ENCODE results near the gene AGAP1. TPM values are rescaled to one million over a fixed set of nuclear protein-coding genes. Genes with fewer than 3 reads are reported as not detected.
"Not testable (repeated sequence)": the region's sequence is repeated elsewhere in the genome, so short reads cannot be mapped to it uniquely, and the experiment has no call there.

Gene AGAP1
- total RNA-seq, 1 donor from 2014 or later = 3.8 TPM

GRCh38 chr2:236085647-236086046 is 591.8 kb downstream of the AGAP1 start:
- Mint-ChIP-seq H3K9me3 (no peaks in the 10 kb centered on the region), H3K4me3 (no peak overlapping the region)
- intact Hi-C loops (cut with micrococcal nuclease) = no loop called here

DNA sequence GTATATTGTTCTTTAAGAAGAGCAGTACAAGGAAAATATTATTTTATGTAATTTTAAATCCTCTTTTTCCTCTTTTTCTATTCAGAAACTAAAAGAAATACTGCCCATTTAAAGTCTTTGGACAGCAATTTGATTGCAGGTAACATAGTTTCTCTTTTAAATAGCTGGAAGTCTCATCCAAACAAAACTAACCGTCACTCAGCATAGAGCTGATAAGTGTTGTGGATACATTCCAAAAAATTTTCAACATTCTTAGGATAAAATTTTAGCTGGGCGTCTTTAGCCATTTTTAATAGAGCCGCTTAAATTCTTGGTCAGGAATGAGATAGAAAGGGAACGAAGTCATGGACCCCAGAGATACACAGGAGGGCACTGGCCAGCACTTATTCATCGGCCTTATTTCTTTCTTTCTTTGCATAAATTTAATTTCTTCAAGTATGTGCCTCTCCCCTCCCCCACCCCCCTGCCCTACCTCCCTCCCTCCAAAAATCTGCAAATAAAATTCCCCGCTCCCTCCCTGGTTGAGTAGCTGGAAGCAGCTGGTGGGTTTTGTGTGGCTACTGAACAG is 592.6 kb downstream of the AGAP1 start:
- H3K36me3 Mint-ChIP-seq (ENCODE audit: low read depth) = no peaks in the 10 kb centered on the region
- no peak overlapping the region for H3K4me3 Mint-ChIP-seq
- H3K9me3 Mint-ChIP-seq = no peaks in the 10 kb centered on the region
- intact Hi-C loops (cut with micrococcal nuclease) = no loop called here
- H3K27me3 Mint-ChIP-seq = no peaks in the 10 kb centered on the region
- no peaks in the 10 kb centered on the region for H3K4me1 Mint-ChIP-seq
- H3K27ac Mint-ChIP-seq = no peak overlapping the region
- DNase-seq = no peak

More at GRCh38 chr2:236085647-236086046, 591.8 kb downstream of the AGAP1 start:
- no peak for DNase-seq
- no peak overlapping the region for H3K27ac Mint-ChIP-seq
- no peaks in the 10 kb centered on the region for H3K27me3 Mint-ChIP-seq
- H3K4me1 Mint-ChIP-seq = no peaks in the 10 kb centered on the region
- no peaks in the 10 kb centered on the region for H3K36me3 Mint-ChIP-seq (ENCODE audit: low read depth)

DNA sequence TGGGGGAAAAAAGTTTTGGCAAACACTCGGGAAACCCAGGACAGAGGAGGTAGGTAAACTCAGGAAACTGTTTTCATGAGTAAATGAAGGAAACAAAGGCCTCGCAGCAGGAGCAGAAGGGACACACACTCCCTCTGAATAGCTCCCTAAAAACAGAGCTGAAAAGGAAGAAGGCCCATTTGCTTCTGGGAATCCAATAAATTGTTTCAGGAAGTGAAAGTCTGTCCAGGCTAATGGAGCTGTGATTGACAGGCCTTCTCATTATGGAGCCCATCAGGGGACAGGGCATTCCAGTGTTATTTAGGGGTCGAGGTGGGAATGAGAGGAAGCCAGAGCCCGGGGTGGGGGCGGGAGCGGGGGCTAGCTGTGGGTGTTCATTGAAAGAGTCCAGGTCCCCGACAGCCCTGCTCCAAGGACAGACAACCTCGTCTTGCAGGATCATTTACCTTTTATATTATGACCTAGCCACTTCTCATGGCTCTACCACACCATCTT is 593.2 kb downstream of the AGAP1 start:
- DNase-seq = no peak
- Mint-ChIP-seq H3K9me3 (no peaks in the 10 kb centered on the region), H3K36me3 (ENCODE audit: low read depth) (no peaks in the 10 kb centered on the region), H3K4me3 (no peak overlapping the region), H3K27ac (no peak overlapping the region), H3K4me1 (no peaks in the 10 kb centered on the region), H3K27me3 (no peaks in the 10 kb centered on the region)
- intact Hi-C loops (cut with micrococcal nuclease) = no loop called here

DNA sequence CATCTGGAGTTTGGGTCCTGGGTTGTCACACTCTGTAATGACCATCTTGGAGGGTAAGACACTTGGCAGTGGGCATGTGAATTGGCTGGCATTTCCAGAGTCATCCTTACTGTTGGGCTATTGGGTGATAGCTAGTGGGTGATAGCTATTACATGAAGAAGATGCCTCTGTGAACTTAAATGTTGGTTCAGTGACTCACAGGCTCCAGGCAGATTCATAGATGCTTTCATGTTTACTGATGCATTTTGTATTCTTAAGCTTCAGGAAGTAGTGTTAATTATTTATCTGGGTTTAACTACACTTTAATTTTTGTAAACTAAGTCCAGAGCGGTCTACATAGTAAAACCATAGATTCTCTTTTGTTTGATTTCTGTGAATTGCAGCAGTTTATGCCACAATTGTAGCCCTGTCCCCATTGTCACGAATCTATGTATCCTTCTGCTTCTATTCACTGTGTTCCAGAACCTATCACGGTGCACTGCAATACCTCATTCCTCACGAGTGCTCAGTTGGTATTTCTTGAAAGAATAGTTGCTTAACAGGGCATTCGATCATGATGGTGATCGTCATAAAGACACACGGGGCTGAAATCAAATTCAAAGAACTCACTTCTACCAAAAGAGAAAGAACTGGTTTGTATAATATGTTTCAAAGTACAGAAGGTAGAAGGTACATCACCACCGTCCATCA is 594.7 kb downstream of the AGAP1 start:
- Mint-ChIP-seq H3K9me3 (no peaks in the 10 kb centered on the region), H3K4me3 (no peak overlapping the region), H3K36me3 (ENCODE audit: low read depth) (no peaks in the 10 kb centered on the region), H3K4me1 (no peaks in the 10 kb centered on the region), H3K27ac (no peak overlapping the region), H3K27me3 (no peaks in the 10 kb centered on the region)
- no peak for DNase-seq
- intact Hi-C loops (cut with micrococcal nuclease) = no loop called here

GRCh38 chr2:236089271-236090026 is 595.6 kb downstream of the AGAP1 start:
- Mint-ChIP-seq H3K4me1 (no peaks in the 10 kb centered on the region), H3K4me3 (no peak overlapping the region), H3K27me3 (no peaks in the 10 kb centered on the region), H3K27ac (no peak overlapping the region), H3K9me3 (no peaks in the 10 kb centered on the region), H3K36me3 (ENCODE audit: low read depth) (no peaks in the 10 kb centered on the region)
- no peak for DNase-seq
- intact Hi-C loops (cut with micrococcal nuclease) = no loop called here

DNA sequence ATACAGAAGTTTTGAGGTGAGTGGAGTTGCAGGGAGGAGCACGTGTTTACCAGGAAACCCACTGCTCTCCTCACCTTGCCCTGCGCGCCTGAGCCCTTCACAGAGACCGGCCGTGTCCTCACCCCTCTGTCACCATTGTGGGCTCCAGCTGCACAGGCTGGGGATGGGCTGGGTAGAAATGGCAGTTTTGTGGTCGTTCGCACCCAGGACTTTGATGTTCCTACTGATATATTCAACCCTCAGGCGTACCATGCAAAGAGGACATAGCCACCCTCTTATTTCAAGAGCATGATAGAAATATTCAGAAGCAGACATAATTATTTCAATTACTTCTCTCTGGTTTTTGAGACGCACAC is 596.2 kb downstream of the AGAP1 start:
- Mint-ChIP-seq H3K36me3 (ENCODE audit: low read depth) (no peaks in the 10 kb centered on the region), H3K27me3 (no peaks in the 10 kb centered on the region), H3K9me3 (no peaks in the 10 kb centered on the region), H3K4me3 (no peak overlapping the region), H3K4me1 (no peaks in the 10 kb centered on the region), H3K27ac (no peak overlapping the region)
- DNase-seq = no peak
- intact Hi-C loops (cut with micrococcal nuclease) = no loop called here

- H3K27ac Mint-ChIP-seq; intact Hi-C loops (cut with micrococcal nuclease); H3K4me1 Mint-ChIP-seq; H3K36me3 Mint-ChIP-seq (ENCODE audit: low read depth); H3K4me3 Mint-ChIP-seq; H3K27me3 Mint-ChIP-seq; H3K9me3 Mint-ChIP-seq; DNase-seq: not testable (repeated sequence)
Observed at GRCh38 chr2:236090826-236091225, 597.0 kb downstream of the AGAP1 start.

DNA sequence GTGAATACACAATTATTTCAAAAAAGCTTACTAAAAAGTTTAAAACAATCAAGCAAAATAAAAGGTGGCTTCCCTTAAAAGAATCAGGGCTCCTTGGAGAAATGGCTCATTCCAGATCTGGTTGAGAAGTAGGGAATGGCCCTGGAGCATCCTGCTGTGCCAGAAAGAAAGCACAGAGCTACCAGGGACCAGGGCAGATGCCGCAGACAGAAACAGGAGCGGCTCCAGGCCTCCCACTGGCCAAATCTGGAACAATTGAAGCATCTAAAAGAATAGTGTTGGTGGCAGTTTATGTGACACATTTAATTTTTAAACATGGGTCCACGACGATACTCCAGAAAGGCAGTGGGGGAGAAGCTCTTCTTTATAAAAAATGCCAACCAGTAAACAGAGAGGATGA is 598.9 kb downstream of the AGAP1 start:
- H3K27ac Mint-ChIP-seq = no peak overlapping the region
- intact Hi-C loops (cut with micrococcal nuclease) = no loop called here

DNA sequence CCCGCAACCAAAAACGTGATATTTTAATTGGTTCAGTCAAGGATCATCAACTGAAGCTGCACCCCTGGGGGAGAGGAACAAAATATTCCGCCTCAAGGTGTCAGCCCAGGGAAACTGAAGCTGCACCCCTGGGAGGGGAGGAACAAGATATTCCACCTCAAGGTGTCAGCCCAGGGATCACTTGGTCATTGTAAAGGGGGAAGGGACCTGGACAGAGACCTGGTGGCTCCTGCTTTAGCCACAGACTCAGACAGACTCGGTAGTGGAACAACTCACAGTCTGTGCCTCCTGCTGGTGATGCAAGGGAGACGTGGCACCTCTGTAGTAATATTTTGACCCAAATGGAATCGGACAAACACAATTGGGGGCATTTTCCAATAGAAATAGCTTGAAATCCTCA is 599.3 kb downstream of the AGAP1 start:
- intact Hi-C loops (cut with micrococcal nuclease) = no loop called here
- no peaks in the 10 kb centered on the region for H3K27me3 Mint-ChIP-seq
- no peaks in the 10 kb centered on the region for H3K4me1 Mint-ChIP-seq
- no peak overlapping the region for H3K4me3 Mint-ChIP-seq
- DNase-seq = no peak
- H3K9me3 Mint-ChIP-seq = no peaks in the 10 kb centered on the region
- H3K36me3 Mint-ChIP-seq (ENCODE audit: low read depth) = no peaks in the 10 kb centered on the region
- no peak overlapping the region for H3K27ac Mint-ChIP-seq

More for the DNA sequence above, 598.9 kb downstream of the AGAP1 start:
- H3K4me3 Mint-ChIP-seq = no peak overlapping the region
- no peaks in the 10 kb centered on the region for H3K4me1 Mint-ChIP-seq
- H3K36me3 Mint-ChIP-seq (ENCODE audit: low read depth) = no peaks in the 10 kb centered on the region
- no peak for DNase-seq
- no peaks in the 10 kb centered on the region for H3K9me3 Mint-ChIP-seq
- no peaks in the 10 kb centered on the region for H3K27me3 Mint-ChIP-seq

DNA sequence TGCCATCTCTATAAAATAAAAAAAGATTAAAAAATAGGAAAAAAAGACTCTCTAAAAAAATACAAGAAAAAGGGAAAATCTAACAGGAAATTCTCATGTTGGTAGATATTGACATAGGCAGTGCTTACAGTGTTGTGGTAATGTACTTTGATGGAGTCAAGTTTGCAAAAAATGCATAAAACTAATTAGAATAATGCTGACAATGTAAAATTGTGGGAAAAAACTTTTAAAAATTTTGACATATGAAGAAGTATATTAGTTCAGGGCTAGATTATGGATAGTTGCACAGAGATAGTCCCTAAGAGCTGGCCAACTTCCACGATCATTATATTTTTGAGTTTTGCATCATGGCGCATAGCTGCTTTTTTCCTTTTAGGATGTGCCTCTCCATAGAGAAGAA is 601.7 kb downstream of the AGAP1 start:
- Mint-ChIP-seq H3K4me3 (no peak overlapping the region), H3K36me3 (ENCODE audit: low read depth) (no peaks in the 10 kb centered on the region), H3K4me1 (no peaks in the 10 kb centered on the region), H3K9me3 (no peaks in the 10 kb centered on the region), H3K27ac (no peak overlapping the region), H3K27me3 (no peaks in the 10 kb centered on the region)
- DNase-seq = no peak
- intact Hi-C loops (cut with micrococcal nuclease) = no loop called here

DNA sequence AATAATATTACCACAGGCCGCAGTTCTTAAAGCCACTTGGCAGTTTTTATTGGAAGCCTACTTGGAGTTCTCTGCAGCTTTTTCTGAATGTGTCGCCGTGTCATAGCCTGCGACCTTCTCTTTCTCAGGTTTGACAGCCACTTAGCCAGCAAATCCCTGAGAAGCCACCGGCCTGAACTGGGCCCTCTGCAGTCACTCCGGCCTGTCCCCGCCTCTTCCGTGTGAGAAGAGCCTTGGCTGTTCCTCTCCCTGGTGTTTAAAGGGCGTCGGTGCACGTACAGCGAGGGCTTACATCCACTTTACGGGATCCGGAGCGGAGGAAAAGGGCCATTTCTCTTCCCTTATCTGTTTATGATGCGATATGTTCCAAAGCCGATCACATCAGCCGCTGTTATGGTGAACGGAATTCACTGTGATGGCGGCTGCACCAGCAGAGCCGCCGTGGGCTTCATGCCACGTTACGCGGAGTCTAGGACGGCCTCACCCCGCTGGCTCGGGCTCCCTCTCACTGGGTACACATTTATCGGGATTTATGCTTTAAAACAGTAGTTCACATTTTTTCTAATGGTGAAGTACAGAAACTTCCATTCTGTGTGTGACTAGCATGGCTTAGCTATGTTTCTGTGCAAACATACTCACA is 607.6 kb downstream of the AGAP1 start:
- no peaks in the 10 kb centered on the region for H3K27me3 Mint-ChIP-seq
- no peak for DNase-seq
- no peaks in the 10 kb centered on the region for H3K36me3 Mint-ChIP-seq (ENCODE audit: low read depth)
- H3K4me1 Mint-ChIP-seq = no peaks in the 10 kb centered on the region
- no peak overlapping the region for H3K4me3 Mint-ChIP-seq
- intact Hi-C loops (cut with micrococcal nuclease) = no loop called here
- H3K9me3 Mint-ChIP-seq = no peaks in the 10 kb centered on the region
- H3K27ac Mint-ChIP-seq = no peak overlapping the region

DNA sequence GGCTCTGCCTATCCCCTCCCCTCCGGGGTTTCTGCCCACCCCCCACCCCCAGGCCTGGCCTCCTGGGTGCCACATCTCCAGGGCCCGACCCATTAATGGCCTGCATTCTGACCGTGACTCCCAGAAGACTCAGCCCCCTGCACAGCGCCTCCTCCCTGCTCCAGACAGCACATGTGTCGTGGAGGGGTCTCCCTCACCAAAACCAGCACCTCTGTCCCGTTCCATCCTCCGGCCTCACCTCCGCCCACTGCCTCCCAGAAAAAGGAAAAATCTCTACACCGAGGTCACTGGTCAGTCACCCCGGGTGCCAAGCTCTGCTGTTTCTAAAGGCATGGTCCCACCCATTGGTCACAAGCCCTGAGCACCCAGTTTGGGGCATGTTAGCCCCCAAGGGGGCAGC is 609.1 kb downstream of the AGAP1 start:
- H3K27me3 Mint-ChIP-seq = peaks cover 1% of the 10 kb centered on the region
- no peaks in the 10 kb centered on the region for H3K36me3 Mint-ChIP-seq (ENCODE audit: low read depth)
- DNase-seq = no peak
- intact Hi-C loops (cut with micrococcal nuclease) = no loop called here
- no peak overlapping the region for H3K4me3 Mint-ChIP-seq
- H3K4me1 Mint-ChIP-seq = no peaks in the 10 kb centered on the region
- no peak overlapping the region for H3K27ac Mint-ChIP-seq
- no peaks in the 10 kb centered on the region for H3K9me3 Mint-ChIP-seq

DNA sequence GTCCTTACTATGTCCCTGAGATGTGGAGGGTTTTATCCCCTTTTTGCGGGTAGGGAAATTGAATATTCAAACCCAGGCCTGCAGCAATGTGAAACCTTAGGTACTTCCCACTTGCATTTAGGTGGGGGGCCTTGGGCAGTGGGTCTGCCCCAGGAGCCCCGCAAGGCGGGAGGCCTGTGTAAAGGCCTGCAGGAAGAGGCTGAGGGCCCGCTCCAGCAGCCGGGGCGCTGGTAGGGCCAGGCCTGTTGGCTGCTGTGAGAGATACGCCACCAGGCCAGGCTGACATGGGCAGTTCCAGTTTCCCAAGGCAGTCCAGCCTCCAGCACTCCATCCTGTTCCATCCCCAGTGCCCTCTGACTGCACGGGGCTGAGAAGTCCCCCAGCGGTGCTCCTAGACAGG is 610.1 kb downstream of the AGAP1 start:
- Mint-ChIP-seq H3K36me3 (ENCODE audit: low read depth) (no peaks in the 10 kb centered on the region), H3K4me3 (no peak overlapping the region), H3K4me1 (no peaks in the 10 kb centered on the region), H3K27me3 (peaks cover 4% of the 10 kb centered on the region), H3K9me3 (no peaks in the 10 kb centered on the region), H3K27ac (no peak overlapping the region)
- intact Hi-C loops (cut with micrococcal nuclease) = no loop called here
- no peak for DNase-seq

GRCh38 chr2:236105955-236106607 is 612.2 kb downstream of the AGAP1 start:
- no peaks in the 10 kb centered on the region for H3K36me3 Mint-ChIP-seq (ENCODE audit: low read depth)
- intact Hi-C loops (cut with micrococcal nuclease) = no loop called here
- H3K27ac Mint-ChIP-seq = no peak overlapping the region
- no peak overlapping the region for H3K4me3 Mint-ChIP-seq
- DNase-seq = no peak
- no peaks in the 10 kb centered on the region for H3K9me3 Mint-ChIP-seq
- H3K4me1 Mint-ChIP-seq = no peaks in the 10 kb centered on the region
- H3K27me3 Mint-ChIP-seq = peaks cover 4% of the 10 kb centered on the region

All from activated CD4-positive, alpha-beta T cell treated with anti-CD3 and anti-CD28 coated beads, Interleukin-2, amount 10 ng/mL, durations not matched to agents 24 days and 14 days (primary cell).